ENCODE measurements around the gene USP12.
"Not testable (repeated sequence)": the region's sequence is repeated elsewhere in the genome, so short reads cannot be mapped to it uniquely, and the experiment has no call there.

DNA sequence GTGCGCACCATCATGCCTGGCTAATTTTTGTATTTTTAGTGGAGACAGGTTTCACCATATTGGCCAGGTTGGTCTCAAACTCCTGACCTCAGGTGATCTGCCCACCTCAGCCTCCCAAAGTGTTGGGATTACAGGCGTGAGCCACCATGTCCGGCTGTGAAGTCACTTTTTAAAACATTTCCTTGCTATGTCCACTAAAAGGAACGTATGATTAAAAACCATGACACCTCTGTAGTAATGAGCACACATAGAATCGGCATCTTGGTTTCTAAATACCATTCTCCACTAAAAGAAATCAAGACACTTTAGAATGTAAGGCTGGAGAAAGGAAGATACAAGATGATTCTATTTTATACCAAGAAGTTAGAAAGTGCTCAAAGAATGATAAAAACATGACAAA lies 30.5 kb downstream of the USP12 start:
- TF ChIP-seq POLR2A, EP300 (IDR thresholded peaks at IDR 0.05): not testable (repeated sequence)
- TF ChIP-seq, protein P1, sequence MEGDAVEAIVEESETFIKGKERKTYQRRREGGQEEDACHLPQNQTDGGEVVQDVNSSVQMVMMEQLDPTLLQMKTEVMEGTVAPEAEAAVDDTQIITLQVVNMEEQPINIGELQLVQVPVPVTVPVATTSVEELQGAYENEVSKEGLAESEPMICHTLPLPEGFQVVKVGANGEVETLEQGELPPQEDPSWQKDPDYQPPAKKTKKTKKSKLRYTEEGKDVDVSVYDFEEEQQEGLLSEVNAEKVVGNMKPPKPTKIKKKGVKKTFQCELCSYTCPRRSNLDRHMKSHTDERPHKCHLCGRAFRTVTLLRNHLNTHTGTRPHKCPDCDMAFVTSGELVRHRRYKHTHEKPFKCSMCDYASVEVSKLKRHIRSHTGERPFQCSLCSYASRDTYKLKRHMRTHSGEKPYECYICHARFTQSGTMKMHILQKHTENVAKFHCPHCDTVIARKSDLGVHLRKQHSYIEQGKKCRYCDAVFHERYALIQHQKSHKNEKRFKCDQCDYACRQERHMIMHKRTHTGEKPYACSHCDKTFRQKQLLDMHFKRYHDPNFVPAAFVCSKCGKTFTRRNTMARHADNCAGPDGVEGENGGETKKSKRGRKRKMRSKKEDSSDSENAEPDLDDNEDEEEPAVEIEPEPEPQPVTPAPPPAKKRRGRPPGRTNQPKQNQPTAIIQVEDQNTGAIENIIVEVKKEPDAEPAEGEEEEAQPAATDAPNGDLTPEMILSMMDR (IDR thresholded peaks at IDR 0.05): not testable (repeated sequence)

Data from ovary (tissue), 3 donors.